ENCODE measurements around the gene ZNF12. TPM values are rescaled to one million over a fixed set of nuclear protein-coding genes. Genes with fewer than 3 reads are reported as not detected.

ZNF12 gene
- total RNA-seq, 2 experiments from 2014 or later, result 15.4 to 25.3 TPM

DNA sequence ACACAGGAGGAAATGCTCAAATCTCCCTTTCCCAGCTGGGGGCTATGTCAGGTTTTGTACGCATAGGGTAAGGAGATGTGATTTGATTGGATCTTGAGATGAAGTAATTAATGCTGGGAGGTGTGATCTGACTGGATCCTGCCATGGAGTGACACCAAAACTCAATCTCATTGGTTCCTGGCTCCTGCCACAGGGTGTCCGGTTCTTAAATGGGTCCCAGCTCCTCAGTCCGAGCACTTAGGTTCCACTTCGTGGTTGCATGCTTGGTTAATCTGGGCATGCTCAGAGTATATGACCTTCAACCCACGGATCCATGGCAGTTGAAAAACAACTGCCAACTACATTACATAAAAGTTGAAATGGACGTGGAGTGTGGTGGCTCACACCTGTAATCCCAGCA lies 3.1 kb upstream of the ZNF12 start:
- intact Hi-C loops (cut with micrococcal nuclease; ENCODE audit: unreplicated experiment), result no loop called here
- POLR2A ChIA-PET, result no interaction called here
- CTCF ChIA-PET (ENCODE audit: unreplicated experiment), result no interaction called here
- TF ChIP-seq CTCF (conservative IDR thresholded peaks at IDR 0.05; ENCODE audit: low read length) (no peak), EZH2phosphoT487 (IDR thresholded peaks at IDR 0.05; ENCODE audit: borderline replicate concordance, low read depth, low read length) (no peak)
- H3K4me1 ChIP-seq (ENCODE audit: insufficient read depth, low read length, poor library complexity, severe bottlenecking), result peaks cover 17% of the 10 kb centered on the region
- no peak overlapping the region for H3K27ac ChIP-seq (ENCODE audit: low read depth, low read length, poor library complexity, severe bottlenecking)
- H3K9me2 ChIP-seq (ENCODE audit: insufficient read depth, low read length), result no peaks in the 10 kb centered on the region
- H4K20me1 ChIP-seq (ENCODE audit: insufficient read depth, low read length), result 0 out of 2 replicates have a peak, but pooled peaks cover 8% of the 10 kb centered on the region
- peaks cover 9% of the 10 kb centered on the region; the same call in 1 of the 2 replicates for H3K9me3 ChIP-seq (ENCODE audit: low read length)
- DNase-seq (ENCODE audit: low spot score), result peak; percentile 34
- no TSS peak for BruUV-seq (replicated peaks)
- peak overlapping the region; percentile 33; the same call in 1 of the 2 replicates for H2AFZ ChIP-seq (ENCODE audit: low read length)
- H3K4me2 ChIP-seq (ENCODE audit: low read length), result no peak overlapping the region
- no peak overlapping the region for H3K4me3 ChIP-seq (ENCODE audit: low read depth, low read length, poor library complexity, severe bottlenecking)
- peaks cover 5% of the 10 kb centered on the region for H3K36me3 ChIP-seq (ENCODE audit: insufficient read depth, low read length)
- H3K79me2 ChIP-seq (ENCODE audit: insufficient read depth, low read depth, low read length), result peaks cover 19% of the 10 kb centered on the region

- Histone ChIP-seq H4K20me1 (ENCODE audit: insufficient read depth, low read length) (0 out of 2 replicates have a peak, but pooled peaks cover 8% of the 10 kb centered on the region), H3K27ac (ENCODE audit: low read depth, low read length, poor library complexity, severe bottlenecking) (no peak overlapping the region), H3K9me2 (ENCODE audit: insufficient read depth, low read length) (no peaks in the 10 kb centered on the region), H3K36me3 (ENCODE audit: insufficient read depth, low read length) (peaks cover 19% of the 10 kb centered on the region), H3K4me2 (ENCODE audit: low read length) (no peak overlapping the region), H2AFZ (ENCODE audit: low read length) (no peak overlapping the region), H3K9me3 (ENCODE audit: low read length) (peaks cover 9% of the 10 kb centered on the region; the same call in 1 of the 2 replicates), H3K4me3 (ENCODE audit: low read depth, low read length, poor library complexity, severe bottlenecking) (no peak overlapping the region), H3K4me1 (ENCODE audit: insufficient read depth, low read length, poor library complexity, severe bottlenecking) (peaks cover 20% of the 10 kb centered on the region), H3K79me2 (ENCODE audit: insufficient read depth, low read depth, low read length) (peaks cover 33% of the 10 kb centered on the region)
- intact Hi-C loops (cut with micrococcal nuclease; ENCODE audit: unreplicated experiment), result no loop called here
- POLR2A ChIA-PET, result interaction anchor here (0.5 kb wide), 1 partner anchor 857 kb away, joined by 3 read pairs; no protein-coding TSS in a partner anchor
- no peak for DNase-seq (ENCODE audit: low spot score)
- CTCF ChIA-PET (ENCODE audit: unreplicated experiment), result no interaction called here
- TF ChIP-seq CTCF (conservative IDR thresholded peaks at IDR 0.05; ENCODE audit: low read length), result no peak
- TF ChIP-seq EZH2phosphoT487 (IDR thresholded peaks at IDR 0.05; ENCODE audit: borderline replicate concordance, low read depth, low read length), result no peak
- BruUV-seq (replicated peaks), result no TSS peak
These were observed 1.6 kb upstream of the ZNF12 start for GRCh38 chr7:6708304-6708703.

- Histone ChIP-seq H3K4me3 (ENCODE audit: low read depth, low read length, poor library complexity, severe bottlenecking) (peak overlapping the region; percentile 98), H3K9me2 (ENCODE audit: insufficient read depth, low read length) (no peaks in the 10 kb centered on the region), H3K79me2 (ENCODE audit: insufficient read depth, low read depth, low read length) (peaks cover 46% of the 10 kb centered on the region), H3K27ac (ENCODE audit: low read depth, low read length, poor library complexity, severe bottlenecking) (peak overlapping the region; percentile 67), H3K4me1 (ENCODE audit: insufficient read depth, low read length, poor library complexity, severe bottlenecking) (peaks cover 23% of the 10 kb centered on the region), H4K20me1 (ENCODE audit: insufficient read depth, low read length) (0 out of 2 replicates have a peak, but pooled peaks cover 8% of the 10 kb centered on the region), H3K9me3 (ENCODE audit: low read length) (peaks cover 9% of the 10 kb centered on the region; the same call in 1 of the 2 replicates), H3K36me3 (ENCODE audit: insufficient read depth, low read length) (peaks cover 37% of the 10 kb centered on the region), H3K4me2 (ENCODE audit: low read length) (peak overlapping the region; percentile 93), H2AFZ (ENCODE audit: low read length) (peak overlapping the region; percentile 88; the same call in 1 of the 2 replicates)
- peak; percentile 42 for DNase-seq (ENCODE audit: low spot score)
- BruUV-seq (replicated peaks), result no TSS peak
- CTCF ChIA-PET (ENCODE audit: unreplicated experiment), result no interaction called here
- TF ChIP-seq EZH2phosphoT487 (IDR thresholded peaks at IDR 0.05; ENCODE audit: borderline replicate concordance, low read depth, low read length) (no peak), CTCF (conservative IDR thresholded peaks at IDR 0.05; ENCODE audit: low read length) (no peak)
- POLR2A ChIA-PET, result interaction anchor here (0.6 kb wide), 1 partner anchor 72 kb away, joined by 4 read pairs; no protein-coding TSS in a partner anchor
- intact Hi-C loops (cut with micrococcal nuclease; ENCODE audit: unreplicated experiment), result loop anchor here (1.0 kb wide), 1 partner anchor 23 kb away; no protein-coding TSS in a partner anchor
These were observed 635 bp downstream of the ZNF12 start for GRCh38 chr7:6705959-6706665.

Measured in OCI-LY7 (cell line).